UCSD-AML1 (cell line): ENCODE results near the gene RNF31.

Experiments used
- DNase-seq: peaks from one replicate; lab custom pipeline; 2025; ENCODE audit not compliant: unreplicated experiment; lab: John Stamatoyannopoulos, UW

Gene RNF31

GRCh38 chr14:24181371-24182077 lies 34.2 kb downstream of the RNF31 start:
- DNase-seq, result no peak

GRCh38 chr14:24182110-24182882 lies 35.0 kb downstream of the RNF31 start:
- no peak for DNase-seq

DNA sequence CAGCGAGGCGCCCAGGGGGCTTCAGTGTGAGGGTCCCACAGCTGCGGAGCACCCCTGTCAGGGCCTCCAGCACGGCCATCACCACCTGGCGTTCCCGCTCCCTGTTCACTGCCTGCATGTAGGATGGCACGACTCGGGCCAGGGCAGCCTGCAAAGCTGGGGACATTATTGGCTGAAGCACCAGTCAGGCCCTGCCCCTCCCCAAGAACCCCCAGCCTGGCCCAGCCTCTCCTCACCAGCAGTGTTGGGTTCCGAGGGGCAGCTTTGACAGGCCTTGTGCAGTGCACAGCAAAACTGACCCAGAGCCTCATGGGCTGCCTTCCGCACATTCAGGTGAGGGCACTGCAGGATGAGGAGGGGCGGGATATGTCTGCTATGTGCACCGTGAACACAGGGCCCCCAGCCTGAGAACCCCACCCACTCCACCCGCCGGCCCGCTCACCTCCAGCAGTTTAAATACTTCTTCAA lies 35.8 kb downstream of the RNF31 start:
- DNase-seq, result no peak

GRCh38 chr14:24184104-24184970 lies 37.0 kb downstream of the RNF31 start:
- DNase-seq, result no peak

- no peak for DNase-seq
Observed at GRCh38 chr14:24185026-24185425, 37.7 kb downstream of the RNF31 start.

- DNase-seq, result no peak
Observed at GRCh38 chr14:24185741-24186140, 38.4 kb downstream of the RNF31 start.

- no peak for DNase-seq
Observed at GRCh38 chr14:24186831-24187538, 39.7 kb downstream of the RNF31 start.

DNA sequence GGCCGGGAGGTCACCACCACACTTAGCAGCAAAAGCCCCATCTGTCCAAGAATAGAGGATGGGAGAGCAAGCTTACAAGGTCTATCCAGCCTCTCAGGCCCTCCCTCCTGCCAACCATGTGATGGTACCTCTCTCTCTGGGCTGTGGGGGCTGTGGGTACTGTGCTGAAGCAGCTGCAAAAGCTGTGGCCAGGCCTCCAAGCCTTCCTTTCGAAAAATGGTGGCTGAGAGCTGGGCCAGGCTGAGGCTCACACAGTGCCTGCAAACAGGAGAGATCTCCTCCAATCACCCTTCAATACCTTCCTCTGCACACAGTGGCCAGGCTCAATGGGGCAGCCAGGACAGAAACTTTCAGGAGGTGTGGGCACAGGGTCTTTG lies 40.2 kb downstream of the RNF31 start:
- DNase-seq, result no peak

DNA sequence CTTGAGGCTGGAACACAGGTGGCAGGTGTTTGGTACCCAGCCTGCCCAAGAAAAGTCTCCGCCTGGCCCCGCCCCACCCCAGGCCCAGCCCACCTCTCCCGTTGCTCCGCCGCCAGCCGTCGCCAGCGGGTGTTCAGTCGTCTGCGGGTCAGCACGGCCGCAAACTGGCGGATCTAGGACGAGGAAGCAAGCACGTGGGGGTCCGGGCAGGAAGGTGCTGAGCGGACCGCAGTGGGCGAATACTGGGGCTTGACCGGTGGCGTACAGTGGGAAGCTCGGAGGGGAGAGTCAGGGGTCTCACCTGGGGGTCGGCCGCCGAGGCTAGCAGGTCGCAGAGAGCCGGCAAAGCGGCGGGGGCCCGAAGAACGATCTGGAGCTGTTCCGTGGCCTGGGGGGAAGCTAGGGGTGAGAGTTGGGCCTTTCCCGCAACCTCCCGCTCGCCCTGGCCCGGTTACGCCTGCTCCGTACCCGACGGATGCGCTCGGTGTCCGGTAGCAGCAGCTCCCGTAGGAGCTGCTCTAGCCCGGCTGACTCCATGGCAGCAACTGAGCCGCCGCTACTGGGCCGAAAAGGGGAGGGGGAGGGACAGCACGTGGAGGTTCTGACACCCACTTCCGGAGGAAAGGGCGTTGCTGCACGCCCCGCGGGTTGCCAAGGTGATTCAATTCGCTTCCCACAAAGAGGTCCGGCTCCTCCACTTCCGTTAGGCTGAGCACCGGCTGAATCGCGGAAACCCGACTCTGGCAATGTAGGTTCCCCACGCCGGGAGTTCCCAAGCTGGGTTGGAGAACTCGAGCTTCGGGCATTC lies 41.2 kb downstream of the RNF31 start, which contains the start of gene IPO4:
Gene IPO4 (minus strand): TSS at position 566 of the 808 bp plus-strand sequence. CDS start 29 bp downstream, at position 537.
- peak; percentile 94 for DNase-seq

DNA sequence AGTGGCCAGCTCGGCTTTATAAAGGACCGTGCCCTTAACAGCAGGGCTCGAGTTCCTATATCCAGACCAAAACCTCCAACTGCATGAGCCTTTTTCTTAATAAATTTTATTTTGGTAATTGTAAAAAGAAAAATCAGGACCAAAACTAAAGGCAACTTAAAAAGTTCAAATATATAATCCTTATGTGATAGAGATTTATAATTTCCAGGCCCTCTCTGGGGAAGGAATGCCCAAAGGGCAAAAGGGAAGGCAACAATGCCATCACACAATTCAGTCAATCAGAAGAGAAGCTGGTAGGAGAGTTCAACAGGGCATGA lies 41.7 kb downstream of the RNF31 start:
- DNase-seq, result no peak

DNA sequence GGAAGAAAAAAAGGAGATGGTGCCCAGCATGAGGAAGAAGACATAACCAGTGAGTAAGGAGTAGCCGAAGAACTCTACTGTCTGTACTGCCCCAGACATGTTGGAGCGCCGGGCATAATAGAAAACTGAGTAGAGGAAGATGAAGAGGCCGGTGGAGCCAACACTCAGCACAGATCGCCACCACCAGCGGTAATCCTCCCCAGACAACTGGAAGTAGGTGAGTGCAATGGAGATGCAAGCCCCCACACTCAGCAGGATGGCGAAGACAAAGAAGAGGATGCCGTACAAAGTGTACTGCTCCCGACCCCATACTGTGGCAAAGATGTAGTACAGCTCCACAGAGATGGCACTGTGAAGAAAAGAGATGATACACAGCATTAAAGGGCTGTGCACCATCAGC lies 42.2 kb downstream of the RNF31 start:
- DNase-seq, result no peak

- DNase-seq, result no peak
Observed at GRCh38 chr14:24190416-24190815, 43.1 kb downstream of the RNF31 start.

GRCh38 chr14:24192933-24193332 lies 45.6 kb downstream of the RNF31 start:
- no peak for DNase-seq

- no peak for DNase-seq
Observed at GRCh38 chr14:24194186-24194872, 47.0 kb downstream of the RNF31 start.

DNA sequence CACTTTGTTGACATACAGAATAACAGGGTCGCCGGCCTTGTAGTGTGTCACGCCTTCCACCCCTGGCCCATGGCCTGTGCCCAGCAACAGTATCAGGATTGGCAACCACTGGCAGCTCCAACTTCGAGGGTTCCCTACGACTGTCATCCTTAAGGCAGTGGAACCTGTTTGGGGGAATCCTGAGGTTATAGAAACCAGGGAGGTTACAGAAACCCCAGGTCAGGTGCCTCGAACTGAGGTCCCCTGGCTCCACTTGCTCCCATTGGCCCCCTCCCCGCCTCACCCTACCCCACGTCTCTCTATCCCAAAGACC lies 47.5 kb downstream of the RNF31 start:
- DNase-seq, result no peak

DNA sequence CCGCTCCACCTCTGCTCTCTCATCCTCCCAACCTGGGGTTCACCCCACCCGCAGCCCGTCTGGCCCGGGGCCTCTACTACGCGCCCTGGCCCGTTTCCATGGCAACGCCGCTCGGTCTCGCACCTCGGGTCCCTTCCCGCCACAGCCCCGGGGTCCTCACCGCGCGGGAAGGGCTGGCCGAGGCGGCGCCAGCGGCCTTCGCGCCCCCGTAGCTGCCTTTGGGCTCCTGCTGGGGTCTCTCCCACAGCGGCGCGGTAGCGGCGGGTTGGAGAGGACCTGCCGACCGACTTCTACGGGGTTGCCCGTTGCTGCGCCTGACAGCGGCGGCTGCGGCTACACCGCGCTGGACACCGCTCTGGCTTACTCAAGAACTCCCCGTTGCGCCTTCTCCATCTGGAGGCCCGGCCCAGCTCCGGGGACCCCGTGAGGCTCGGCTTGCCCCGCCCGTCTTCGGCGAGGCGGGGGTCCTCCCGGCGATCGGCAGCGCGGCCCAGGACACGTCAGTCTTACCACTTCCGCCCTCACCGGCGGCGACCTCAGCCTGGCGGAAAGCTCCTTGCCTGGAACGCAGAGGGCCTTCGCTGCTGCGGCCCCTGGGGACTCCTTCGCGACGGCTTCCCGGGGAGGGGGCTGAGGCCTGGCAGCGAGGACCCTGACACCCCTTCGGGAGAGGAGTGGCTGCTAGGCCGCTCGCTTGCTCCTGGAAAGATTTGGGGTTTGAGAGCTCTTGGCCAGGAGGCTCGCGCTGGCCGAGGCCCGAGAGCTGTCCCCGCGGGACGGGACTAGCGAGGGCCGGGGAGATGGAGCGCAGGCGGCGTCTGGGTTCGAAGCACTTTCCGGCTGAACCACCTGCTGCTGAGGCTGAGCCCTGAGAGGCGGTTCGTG lies 48.1 kb downstream of the RNF31 start, which contains the start of gene TM9SF1:
Gene TM9SF1 (minus strand): TSS at position 256 of the 885 bp plus-strand sequence. CDS start 422 bp downstream, outside the sequence.
- peak; percentile 86 for DNase-seq

GRCh38 chr14:24196071-24197055 lies 49.1 kb downstream of the RNF31 start:
- no peak for DNase-seq
